HG02938 (cell line): ENCODE measurements around the gene NEK6.

ENCODE experiments used
- ATAC-seq: cut with Tn5 transposase; IDR thresholded peaks from one replicate; pipeline ENCODE4 v1.9.1; 2021; ENCODE audit warnings: mild to moderate bottlenecking, moderate library complexity; ENCODE audit not compliant: unreplicated experiment

The NEK6 gene

DNA sequence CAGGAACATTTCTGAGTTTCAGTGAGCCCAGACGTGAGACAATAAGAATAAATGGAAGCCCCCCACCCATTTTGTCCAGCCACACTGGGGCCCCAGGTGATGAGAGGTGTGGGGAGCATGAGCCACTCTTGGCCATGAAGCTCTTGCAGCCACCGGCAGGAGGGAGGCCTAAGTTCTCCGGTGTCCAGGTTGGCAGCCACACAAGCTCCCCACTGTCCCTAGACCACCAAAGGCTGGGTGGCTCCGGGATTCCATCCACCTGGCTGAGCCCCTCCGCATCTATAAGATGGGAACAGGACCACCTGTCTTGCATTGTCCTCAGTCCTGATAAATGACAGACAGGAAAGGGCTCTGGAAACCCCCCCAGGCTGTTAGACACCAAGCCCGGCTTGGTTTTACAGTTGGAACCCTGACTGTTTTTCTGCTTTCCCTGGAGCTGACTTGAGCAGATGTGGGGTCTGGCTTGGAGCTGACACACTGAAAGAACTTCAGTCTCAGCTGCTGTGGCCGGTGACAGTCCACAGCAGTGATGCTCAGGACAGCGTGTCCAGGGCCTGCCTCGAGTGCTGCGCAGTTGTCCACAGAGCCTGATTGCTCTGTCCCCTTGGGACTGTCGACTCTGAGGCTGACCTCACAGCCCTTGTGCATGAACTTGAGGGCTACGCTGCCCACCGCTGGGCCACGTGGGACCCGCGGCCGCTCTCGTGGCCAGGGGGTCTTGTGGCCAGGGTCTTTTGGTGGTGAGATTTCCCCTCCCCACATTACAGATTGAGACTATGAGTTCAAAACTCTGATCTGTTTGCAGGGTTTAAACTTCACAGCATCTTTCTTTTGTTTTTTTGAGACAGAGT is 82.7 kb downstream of the NEK6 start:
- ATAC-seq = no peak

DNA sequence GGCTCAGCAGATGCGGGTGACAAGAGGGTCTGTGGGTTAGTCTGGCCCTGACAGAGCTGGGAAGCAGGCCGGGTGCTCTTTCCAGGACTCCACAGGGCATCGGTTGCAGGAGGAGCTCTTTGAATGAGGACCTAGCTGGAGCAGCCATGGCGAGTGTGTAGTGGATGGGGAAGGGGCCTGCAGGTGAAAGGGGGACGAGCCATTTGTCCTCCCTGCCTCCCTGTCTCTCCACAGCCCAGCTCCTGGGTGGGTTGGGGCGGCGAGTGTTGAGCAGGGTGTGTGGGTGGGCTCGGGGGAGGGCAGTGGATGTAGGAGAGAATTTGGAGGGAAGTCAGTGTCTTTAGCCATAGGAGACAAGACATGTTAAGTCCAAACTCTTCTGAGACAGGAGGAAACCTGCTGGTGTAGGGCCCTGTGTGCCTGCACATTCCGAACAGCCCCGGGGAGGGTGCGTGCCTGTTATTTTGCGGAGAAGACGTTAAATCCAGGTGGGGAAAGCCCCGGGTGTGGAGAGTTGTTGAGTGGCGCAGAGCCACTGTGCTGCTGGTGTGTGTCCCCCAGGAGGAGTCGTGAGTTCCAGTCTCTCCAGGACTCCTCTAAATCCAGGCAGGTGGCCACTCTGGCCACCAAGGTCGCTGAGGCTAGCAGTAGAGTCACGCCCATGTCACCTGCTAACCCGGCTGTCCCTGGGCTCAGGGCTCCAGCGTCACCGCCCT is 83.9 kb downstream of the NEK6 start:
- no peak for ATAC-seq

DNA sequence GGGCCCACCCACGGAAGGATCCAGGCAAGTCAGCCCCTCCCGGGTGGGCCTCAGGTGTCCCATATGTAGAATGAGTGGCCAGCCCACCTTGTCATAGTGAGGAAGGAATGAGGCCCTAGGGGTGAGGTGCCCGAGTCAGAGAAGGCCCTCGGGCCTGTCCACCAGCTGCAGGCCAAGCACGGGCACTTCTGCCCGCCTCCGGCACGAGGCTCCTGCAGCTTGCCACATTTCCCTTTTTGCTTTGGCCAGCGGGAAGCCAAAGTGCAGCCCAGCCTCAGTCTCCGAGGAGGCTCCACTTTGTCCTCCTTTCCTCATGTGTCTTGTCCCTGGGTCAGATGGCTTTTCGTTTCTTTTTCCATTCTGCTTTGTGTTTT is 84.6 kb downstream of the NEK6 start:
- ATAC-seq = no peak

DNA sequence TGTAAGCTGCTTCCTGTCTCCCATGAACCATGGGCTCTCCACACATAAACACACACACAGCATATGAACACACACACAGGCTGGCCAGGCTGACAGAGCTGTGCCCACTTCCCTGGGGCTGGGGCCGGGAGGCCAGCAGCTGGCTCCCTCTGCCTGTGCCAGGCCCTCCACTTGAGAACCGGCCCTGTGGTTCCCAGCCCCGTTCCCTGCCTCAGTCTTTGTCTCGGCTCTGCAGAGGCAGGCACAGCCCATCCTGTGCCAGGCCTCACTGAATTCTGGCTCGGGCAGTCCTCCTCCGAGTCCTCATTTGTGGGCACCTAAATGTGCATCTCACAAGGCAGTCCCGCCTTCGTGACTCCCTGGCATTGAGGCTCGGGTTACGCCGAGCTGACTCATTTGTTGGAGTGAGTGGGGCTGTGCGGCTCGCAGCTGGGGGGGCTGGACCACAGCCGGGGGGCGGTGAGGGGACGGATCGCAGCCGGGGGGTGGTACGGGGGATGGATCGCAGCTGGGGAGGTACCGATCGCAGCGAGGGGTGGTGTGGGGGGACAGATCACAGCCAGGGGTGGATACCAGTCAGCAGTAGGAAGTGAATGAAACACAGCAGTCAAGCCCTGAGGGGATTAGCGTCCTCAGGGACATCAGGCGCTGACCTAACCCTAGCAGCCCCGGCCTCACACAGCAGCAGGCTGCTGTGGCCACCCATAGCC is 85.2 kb downstream of the NEK6 start:
- ATAC-seq = no peak

DNA sequence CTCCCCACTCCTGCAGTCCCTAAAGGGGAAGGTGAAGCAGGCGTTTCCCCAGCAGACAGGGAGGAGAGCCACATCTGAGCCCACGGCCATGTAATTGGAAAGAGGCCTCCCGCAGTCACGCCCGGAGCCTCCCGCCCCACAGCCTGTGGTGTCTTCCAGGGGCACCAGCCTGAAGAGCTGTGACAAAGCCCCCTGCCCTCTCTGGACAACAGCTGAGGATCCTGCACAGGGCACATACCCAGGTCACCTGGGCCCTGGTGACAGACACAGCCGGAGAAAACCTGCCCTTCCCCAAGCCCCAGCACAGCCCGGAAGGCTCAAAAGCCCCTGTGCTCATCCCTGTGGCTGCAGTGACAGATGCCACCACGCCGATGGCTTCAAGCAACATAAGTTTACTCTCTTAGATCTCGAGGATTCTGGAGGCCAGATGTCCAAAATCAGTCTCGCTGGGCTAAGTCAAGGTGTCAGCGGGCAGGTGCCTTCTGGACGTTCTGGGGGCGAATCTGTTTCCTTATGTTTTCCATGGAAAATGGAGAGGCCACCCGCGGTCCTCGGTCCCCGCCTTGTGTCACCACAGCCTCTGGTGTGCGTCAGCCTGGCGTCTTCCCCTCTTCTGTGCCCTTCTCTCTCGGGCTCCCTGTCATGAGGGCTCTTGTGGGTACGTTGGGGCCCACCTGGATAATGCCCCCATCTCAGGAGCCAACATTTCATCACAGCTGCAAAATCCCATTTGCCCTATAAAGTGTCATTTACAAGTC is 86.0 kb downstream of the NEK6 start:
- ATAC-seq = no peak

DNA sequence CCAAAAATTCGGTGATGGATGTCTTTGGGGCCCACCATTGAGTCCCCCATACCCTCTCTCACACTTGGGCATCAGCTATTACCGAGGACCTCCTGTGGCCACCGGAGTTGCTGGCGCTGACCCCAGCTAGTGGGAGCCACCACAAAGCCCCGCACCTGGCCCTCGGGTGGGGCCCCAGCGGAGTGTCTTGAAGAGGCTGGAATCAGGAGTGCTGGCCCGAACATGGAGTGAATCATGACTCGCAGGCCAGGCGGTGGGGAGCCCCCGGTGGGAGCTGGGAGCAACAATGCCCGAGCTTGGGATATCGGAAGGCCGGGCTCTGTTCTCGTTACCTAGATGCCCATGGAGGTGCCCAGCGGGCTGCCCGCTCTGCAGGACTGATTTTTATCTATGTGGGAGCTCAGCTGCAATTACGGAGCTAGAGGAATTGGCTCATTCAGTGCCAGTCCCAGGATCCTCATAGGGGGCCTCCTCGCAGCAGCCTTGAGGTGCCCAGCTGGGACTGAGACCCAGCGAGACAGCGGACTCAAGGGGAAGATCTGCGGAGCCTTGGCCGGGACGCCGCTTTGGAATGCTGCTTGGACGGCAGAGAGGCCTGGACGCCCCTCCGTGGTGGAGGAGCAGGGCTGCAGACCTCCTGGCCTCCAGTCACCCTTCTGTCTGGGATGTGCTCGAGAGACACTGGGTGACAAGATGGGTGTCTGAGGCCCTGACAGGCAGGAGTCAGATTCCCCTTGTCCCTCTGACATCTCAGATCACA is 86.7 kb downstream of the NEK6 start:
- ATAC-seq = no peak

DNA sequence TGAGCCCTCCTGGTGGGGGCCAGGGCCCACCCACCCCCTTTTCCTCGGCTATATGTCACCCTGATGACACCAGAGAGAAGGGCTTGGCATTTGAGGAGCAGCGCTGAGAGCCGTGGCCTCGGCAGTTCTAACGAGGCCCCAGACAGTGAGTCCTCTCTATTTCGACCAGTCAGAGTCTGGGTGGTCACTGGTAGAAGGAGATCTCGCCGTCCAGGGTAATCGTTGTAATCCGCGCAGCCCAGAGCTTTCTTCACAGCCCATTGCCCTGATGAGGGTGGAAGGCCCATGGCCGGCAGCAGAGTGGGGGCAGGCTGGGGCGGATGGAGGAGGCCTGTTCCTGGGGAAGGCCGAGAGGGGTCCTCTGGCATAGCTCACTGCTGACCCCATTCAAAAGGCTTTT is 87.3 kb downstream of the NEK6 start:
- no peak for ATAC-seq

DNA sequence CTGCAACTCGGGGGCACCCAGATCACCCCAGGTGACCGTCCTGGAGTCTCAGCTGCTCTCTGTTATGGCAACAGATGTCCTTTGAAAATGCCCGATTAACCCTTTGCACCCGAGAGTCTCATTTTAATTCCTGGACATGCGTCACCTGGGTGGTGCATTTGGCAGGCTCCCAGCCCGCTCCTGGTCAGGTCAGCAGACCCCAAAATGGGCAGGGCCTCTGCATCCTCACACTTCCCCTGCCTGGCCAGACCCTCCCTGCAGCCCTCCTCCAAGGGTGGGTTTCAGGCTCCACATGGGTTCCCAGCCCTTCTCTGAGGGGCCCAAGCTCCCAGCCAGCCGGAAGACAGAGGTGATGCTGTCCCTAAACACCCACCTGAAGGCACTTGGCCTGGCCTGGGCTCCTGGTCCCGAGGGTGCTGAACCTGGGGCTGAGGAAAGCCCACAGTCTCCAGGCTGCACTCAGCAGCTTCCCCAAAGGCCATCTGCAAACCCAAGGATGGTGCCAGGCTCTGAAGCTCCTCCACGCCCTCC is 88.1 kb downstream of the NEK6 start:
- no peak for ATAC-seq

DNA sequence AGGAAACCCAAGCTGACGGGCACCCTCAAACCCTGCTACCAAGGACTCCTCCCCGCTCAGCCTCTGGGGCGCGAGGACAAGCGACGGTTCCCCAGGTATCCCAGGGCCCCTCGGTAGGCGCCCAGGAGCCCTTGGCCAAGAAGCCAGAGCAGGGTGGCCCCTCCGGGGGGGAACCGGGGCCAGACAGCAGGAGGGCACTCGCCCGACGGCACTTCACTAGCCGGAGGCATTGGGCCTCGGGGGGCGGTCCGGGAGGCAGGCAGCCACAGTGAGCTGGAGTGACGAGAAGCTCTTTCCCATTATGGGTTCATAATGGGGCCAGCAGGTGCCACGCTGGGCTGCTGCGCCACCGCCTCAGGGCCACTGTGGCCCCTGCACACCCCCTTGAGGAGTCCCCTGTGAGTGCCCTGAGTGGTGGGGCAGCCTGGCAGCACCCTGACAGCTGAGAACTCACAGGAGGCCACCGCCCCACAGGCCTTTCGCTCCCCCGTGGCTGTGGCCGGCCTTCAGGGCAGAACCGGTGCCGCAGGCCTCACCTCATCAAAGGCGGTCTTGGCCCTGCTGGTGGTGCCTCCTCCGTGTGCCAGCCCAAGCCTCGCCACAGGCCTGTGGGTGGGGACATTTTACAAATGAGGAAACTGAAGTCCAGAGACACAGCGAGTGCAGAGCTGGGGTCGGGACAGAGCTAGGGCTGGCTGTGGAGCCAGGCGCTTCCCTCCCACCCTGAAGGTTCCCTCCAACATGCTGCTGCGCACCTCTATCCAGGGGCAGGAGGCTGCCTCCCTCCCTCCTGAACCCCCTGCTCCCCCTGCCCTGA is 88.8 kb downstream of the NEK6 start:
- ATAC-seq = no peak

DNA sequence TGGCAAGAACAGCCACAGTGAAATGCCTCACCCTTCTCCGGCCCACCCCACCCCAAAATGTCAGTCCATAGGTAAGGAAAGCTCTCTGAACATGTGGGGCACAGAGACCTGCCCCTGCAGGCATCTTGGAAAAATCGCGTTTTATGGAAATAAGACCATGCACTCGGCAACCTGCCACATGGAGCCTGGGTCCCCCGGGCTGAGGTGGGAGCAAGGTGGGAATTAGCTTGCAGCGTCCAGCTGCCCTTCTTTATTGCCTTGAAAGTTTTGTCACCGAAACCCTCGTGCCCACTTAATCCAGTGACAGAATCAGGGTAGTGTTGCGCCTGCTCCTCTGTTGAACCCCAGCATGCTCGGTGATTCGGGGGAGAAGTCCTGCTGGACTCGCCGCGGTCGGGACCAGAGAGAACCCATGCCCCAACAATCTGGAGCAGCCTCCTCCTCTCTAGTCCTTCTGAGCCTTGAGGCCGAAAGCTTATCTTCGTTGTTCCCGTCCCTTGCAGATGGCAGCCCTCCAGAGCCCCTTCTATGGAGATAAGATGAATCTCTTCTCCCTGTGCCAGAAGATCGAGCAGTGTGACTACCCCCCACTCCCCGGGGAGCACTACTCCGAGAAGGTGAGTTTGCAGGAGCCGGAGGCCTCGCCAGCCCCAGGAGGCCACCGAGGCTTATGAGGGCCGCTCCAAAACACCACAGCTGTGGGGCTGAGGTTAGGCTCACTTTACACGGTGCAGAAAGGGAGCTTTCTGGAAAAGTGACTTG is 89.6 kb downstream of the NEK6 start:
- no peak for ATAC-seq

DNA sequence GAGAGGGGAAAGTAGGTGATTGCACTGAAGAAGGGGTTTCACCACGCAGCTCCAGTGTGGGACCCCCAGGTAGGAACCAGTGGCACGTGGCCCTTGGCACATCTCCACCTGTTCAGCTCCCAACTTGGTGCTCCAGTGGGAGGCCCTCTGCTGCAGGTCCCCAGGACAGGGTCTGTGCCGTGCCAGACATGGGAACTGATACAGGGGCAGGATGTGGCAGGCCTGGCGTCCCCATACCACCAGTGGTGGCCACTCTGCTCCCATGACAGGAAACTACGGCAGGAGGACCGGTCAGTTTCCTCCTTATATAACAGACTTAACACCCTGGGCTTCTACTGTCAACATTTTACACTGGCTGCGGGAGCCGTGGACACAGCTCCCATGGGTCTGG is 90.2 kb downstream of the NEK6 start:
- no peak for ATAC-seq

DNA sequence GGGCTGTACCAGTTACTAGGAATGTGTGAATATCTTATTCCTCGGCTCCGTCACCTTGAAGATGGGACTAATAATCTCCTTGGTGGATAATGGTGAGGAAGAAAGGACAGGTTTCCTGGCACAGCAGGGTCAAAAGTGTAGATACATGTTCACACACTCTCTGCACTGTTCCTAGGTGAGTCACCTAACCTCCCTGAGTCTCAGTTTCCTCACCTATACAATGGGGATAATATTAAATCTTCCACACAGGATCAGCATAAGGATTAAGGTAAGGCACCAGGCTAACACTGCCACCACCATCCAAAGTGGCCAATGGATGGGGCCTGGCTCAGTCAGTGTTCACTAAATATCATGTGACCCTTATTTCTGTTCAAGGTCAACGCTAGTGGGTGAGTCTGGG is 90.6 kb downstream of the NEK6 start:
- no peak for ATAC-seq

DNA sequence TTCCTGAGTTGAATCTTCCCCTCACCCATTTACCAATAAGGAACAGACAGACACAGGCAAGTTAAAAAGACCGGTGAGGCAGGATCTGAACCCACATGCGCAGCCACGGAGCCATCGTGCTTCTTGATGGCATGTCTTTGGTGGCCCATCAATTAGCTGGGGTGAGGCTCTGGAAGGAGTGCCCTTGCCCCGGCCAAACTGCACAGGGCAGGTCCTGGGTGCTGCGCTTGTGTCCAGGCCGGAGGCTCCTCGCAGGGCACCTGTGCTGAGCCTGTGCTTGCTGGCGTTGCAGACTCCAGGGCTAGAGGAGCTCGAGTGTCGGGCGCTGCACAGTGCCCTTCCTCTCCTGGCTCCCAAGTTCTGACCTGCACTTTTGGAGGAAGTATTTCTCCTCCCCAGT is 91.1 kb downstream of the NEK6 start:
- no peak for ATAC-seq

DNA sequence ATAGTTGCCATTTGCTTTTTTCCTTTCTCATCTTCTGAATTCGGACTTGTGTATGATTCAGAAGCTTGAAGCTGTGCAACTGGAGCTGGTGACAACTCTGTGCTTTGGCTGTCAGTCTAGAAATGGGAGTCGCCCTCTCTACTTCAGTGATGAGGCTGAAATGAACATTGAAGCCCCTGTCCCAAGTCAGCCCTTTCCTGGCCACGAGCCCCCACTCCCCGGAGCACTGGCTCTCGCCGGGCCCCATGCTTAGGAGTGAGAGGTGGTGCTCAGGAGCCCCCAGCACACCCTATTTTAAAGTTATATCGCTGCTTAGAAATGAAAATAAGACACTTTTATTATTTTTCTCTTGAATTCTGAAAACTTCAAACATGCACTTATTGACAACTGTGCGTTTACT is 91.5 kb downstream of the NEK6 start:
- ATAC-seq = no peak

DNA sequence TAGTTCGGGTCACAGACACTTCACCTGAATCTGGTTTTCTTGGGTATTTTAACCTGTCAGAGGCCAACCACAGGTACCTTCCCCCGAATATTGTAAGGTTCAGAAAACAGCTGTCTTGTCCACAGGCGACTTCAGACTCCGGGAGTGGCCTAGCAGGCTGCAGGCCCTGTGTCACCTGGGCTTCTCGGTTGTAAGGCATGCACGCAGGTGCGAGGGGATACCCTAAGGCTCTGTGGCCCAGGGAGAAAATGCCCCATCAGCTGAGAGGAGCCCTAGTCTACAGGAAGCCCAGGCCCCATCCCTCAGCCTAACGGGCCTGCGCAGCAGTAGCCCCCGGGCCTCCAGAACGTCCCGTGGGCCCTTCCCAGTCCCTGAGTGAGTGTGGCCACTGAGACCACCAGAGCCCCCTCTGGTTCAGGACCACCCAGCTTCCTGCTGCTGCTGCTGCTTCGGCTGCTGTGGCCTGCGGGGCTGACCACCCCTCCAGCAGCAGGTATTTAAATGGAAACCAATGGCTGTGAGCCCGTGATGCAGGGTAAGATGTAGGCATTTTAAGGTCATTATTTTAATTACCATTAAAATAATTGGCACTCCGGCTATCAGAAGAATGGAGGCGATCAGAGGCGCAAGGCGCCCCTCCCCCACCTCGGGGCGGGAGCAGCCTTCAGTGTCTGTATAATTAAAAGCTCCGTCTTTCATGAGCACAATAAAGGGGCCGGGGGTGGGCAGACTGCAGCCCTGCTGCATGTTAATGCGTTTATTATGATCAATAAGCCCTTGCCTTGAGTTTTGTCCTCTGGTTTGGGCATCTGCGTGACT is 92.1 kb downstream of the NEK6 start:
- ATAC-seq = no peak

DNA sequence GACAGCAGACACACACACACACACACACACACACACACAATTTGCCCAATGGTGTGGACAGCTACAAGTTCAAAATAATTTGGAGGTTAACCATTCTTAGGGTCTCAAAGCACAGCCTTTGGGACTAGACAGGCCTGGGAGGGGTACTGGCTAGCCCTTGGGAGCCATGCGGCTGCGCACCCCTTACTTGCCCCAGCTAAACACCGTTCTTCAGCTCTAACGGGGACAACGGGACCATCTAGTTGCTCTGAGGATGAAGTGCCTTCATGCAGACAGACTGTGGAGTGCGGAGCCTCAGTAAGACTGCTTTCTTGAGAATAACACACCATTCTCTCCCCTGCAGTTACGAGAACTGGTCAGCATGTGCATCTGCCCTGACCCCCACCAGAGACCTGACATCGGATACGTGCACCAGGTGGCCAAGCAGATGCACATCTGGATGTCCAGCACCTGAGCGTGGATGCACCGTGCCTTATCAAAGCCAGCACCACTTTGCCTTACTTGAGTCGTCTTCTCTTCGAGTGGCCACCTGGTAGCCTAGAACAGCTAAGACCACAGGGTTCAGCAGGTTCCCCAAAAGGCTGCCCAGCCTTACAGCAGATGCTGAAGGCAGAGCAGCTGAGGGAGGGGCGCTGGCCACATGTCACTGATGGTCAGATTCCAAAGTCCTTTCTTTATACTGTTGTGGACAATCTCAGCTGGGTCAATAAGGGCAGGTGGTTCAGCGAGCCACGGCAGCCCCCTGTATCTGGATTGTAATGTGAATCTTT is 92.9 kb downstream of the NEK6 start:
- no peak for ATAC-seq
